ENCODE results near the gene ACTL8. TPM values are rescaled to one million over a fixed set of nuclear protein-coding genes. Genes with fewer than 3 reads are reported as not detected.

The ACTL8 gene
- total and polyA plus RNA-seq, 5 donors = not detected

GRCh38 chr1:17724150-17724549 lies 31.0 kb upstream of the ACTL8 start:
- no peak overlapping the region for H3K27ac ChIP-seq (ENCODE audit: low read length)
- H3K4me3 ChIP-seq (ENCODE audit: low read length) = no peak overlapping the region
- no peaks in the 10 kb centered on the region for H3K9me3 ChIP-seq (ENCODE audit: control insufficient read depth, low read length)
- no peaks in the 10 kb centered on the region for H3K4me1 ChIP-seq (ENCODE audit: control insufficient read depth, insufficient read depth, low read length)
- DNase-seq = no peak
- 86% methylated on average over 6 of the region's 6 CpGs for WGBS
- H3K27me3 ChIP-seq (ENCODE audit: control insufficient read depth, insufficient read depth) = no peaks in the 10 kb centered on the region
- intact Hi-C loops (cut with DNase I) = no loop called here
- no peak for ATAC-seq

DNA sequence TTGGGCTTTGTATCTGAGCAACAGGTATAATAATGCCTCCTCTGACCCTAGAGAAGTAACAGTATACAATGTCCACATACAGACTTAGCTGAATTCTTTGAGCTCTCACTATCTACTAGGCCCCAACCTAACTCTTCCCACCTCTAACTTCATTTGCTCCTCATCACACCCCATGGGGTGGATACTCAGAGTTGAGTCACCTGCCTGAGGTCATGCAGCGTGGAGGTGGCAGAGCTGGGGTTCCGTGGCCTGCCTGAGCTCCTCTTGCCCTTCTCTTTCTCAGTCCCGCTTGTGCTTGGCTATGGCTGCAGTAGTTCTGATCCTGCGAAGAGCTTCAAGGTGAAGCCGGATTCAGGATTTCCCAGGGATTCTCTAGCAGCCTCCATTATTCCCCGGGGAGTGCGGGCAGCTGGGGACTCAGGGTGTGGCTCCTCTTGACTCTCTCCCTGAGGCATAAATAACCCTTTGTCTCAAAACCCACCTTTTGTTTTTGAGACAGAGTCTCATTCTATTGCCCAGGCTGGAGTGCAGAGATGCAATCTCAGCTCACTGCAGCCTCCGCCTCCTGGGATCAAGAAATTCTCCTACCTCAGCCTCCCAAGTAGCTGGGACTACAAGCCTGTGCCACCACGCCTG lies 29.9 kb upstream of the ACTL8 start:
- DNase-seq = no peak

GRCh38 chr1:17725811-17726582 lies 29.1 kb upstream of the ACTL8 start:
- Histone ChIP-seq H3K27me3 (ENCODE audit: control insufficient read depth, insufficient read depth) (no peaks in the 10 kb centered on the region), H3K9me3 (ENCODE audit: control insufficient read depth, low read length) (no peaks in the 10 kb centered on the region), H3K4me3 (ENCODE audit: low read length) (no peak overlapping the region), H3K27ac (ENCODE audit: low read length) (no peak overlapping the region), H3K4me1 (ENCODE audit: control insufficient read depth, insufficient read depth, low read length) (no peaks in the 10 kb centered on the region)
- WGBS = 67% methylated on average over 7 of the region's 7 CpGs
- ATAC-seq = no peak
- intact Hi-C loops (cut with DNase I) = no loop called here
- no peak for DNase-seq

More for the DNA sequence above, 29.9 kb upstream of the ACTL8 start:
- no peak overlapping the region for H3K27ac ChIP-seq (ENCODE audit: low read length)
- no peak for ATAC-seq
- H3K4me3 ChIP-seq (ENCODE audit: low read length) = no peak overlapping the region
- intact Hi-C loops (cut with DNase I) = no loop called here
- 92% methylated on average over 9 of the region's 9 CpGs for WGBS
- H3K4me1 ChIP-seq (ENCODE audit: control insufficient read depth, insufficient read depth, low read length) = no peaks in the 10 kb centered on the region
- no peaks in the 10 kb centered on the region for H3K9me3 ChIP-seq (ENCODE audit: control insufficient read depth, low read length)
- no peaks in the 10 kb centered on the region for H3K27me3 ChIP-seq (ENCODE audit: control insufficient read depth, insufficient read depth)

- no peak for DNase-seq
- H3K4me3 ChIP-seq (ENCODE audit: low read length) = no peak overlapping the region
- ATAC-seq = no peak
- no peaks in the 10 kb centered on the region for H3K4me1 ChIP-seq (ENCODE audit: control insufficient read depth, insufficient read depth, low read length)
- intact Hi-C loops (cut with DNase I) = no loop called here
- H3K9me3 ChIP-seq (ENCODE audit: control insufficient read depth, low read length) = no peaks in the 10 kb centered on the region
- H3K27me3 ChIP-seq (ENCODE audit: control insufficient read depth, insufficient read depth) = no peaks in the 10 kb centered on the region
- H3K27ac ChIP-seq (ENCODE audit: low read length) = no peak overlapping the region
- 84% methylated on average over 6 of the region's 6 CpGs for WGBS
These were observed 26.9 kb upstream of the ACTL8 start for GRCh38 chr1:17728123-17728712.

GRCh38 chr1:17729248-17729647 lies 25.9 kb upstream of the ACTL8 start:
- H3K27me3 ChIP-seq (ENCODE audit: control insufficient read depth, insufficient read depth) = no peaks in the 10 kb centered on the region

DNA sequence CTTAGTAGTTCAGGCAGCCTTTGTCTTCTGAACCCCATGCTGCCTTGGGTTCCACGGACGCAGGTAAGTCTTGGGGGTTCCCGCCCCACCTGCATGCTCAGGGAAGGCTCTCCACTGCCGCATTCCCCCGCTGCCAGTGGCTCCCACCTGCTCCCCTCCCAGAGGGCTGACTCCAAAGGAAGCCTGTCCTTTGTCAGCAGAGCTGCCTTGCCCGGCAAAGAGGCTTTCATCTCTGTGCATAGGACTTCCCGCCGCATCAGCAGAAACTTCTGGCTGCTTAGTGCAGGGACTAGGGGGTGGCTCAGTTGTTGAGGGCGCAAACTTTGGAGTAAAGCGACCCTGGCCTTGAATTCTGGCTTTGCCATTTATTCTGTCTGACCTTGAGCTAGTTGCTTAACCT lies 25.2 kb upstream of the ACTL8 start:
- DNase-seq (no peak), ATAC-seq (no peak)
- Histone ChIP-seq H3K27ac (ENCODE audit: low read length) (no peak overlapping the region), H3K4me1 (ENCODE audit: control insufficient read depth, insufficient read depth, low read length) (no peaks in the 10 kb centered on the region), H3K27me3 (ENCODE audit: control insufficient read depth, insufficient read depth) (no peaks in the 10 kb centered on the region), H3K9me3 (ENCODE audit: control insufficient read depth, low read length) (no peaks in the 10 kb centered on the region), H3K4me3 (ENCODE audit: low read length) (no peak overlapping the region)
- 73% methylated on average over 10 of the region's 10 CpGs for WGBS
- intact Hi-C loops (cut with DNase I) = no loop called here

More at GRCh38 chr1:17729248-17729647, 25.9 kb upstream of the ACTL8 start:
- 56% methylated on average over 12 of the region's 12 CpGs for whole genome bisulfite sequencing
- no peak overlapping the region for H3K4me3 ChIP-seq (ENCODE audit: low read length)
- ATAC-seq (no peak), DNase-seq (no peak)
- H3K4me1 ChIP-seq (ENCODE audit: control insufficient read depth, insufficient read depth, low read length) = no peaks in the 10 kb centered on the region
- no peak overlapping the region for H3K27ac ChIP-seq (ENCODE audit: low read length)
- no peaks in the 10 kb centered on the region for H3K9me3 ChIP-seq (ENCODE audit: control insufficient read depth, low read length)
- intact Hi-C loops (cut with DNase I) = no loop called here

- intact Hi-C loops (cut with DNase I) = no loop called here
These were observed 23.7 kb upstream of the ACTL8 start for GRCh38 chr1:17731460-17731859.

DNA sequence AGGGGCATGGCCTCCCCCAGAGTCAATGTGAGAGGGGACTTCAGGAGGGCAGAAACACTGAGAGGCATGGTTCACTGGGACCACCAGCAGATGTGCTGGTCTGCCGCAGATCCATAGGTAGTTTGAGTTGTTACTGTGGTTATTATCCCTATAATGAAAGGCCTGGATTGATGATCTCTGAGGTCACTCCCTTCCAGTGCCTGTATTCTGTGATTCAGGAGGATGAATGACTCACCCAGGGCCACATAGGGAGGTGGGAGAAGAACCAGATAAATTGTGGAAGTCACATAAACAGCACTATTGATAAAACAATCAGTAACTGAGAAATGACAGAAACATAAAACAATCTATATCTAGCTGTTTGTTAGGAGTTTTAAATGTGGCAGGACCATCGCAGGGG lies 22.7 kb upstream of the ACTL8 start:
- no peak for DNase-seq
- Histone ChIP-seq H3K27ac (ENCODE audit: low read length) (no peak overlapping the region), H3K4me3 (ENCODE audit: low read length) (no peak overlapping the region), H3K27me3 (ENCODE audit: control insufficient read depth, insufficient read depth) (no peaks in the 10 kb centered on the region), H3K4me1 (ENCODE audit: control insufficient read depth, insufficient read depth, low read length) (no peaks in the 10 kb centered on the region), H3K9me3 (ENCODE audit: control insufficient read depth, low read length) (no peaks in the 10 kb centered on the region)
- WGBS = 85% methylated on average over 2 of the region's 2 CpGs
- intact Hi-C loops (cut with DNase I) = no loop called here
- no peak for ATAC-seq

More at GRCh38 chr1:17731460-17731859, 23.7 kb upstream of the ACTL8 start:
- no peak overlapping the region for H3K4me3 ChIP-seq (ENCODE audit: low read length)
- no peaks in the 10 kb centered on the region for H3K4me1 ChIP-seq (ENCODE audit: control insufficient read depth, insufficient read depth, low read length)
- H3K27me3 ChIP-seq (ENCODE audit: control insufficient read depth, insufficient read depth) = no peaks in the 10 kb centered on the region
- ATAC-seq = no peak
- DNase-seq = no peak
- H3K9me3 ChIP-seq (ENCODE audit: control insufficient read depth, low read length) = no peaks in the 10 kb centered on the region
- no peak overlapping the region for H3K27ac ChIP-seq (ENCODE audit: low read length)
- WGBS = 65% methylated on average over 5 of the region's 5 CpGs

GRCh38 chr1:17733661-17734060 lies 21.5 kb upstream of the ACTL8 start:
- no peaks in the 10 kb centered on the region for H3K4me1 ChIP-seq (ENCODE audit: control insufficient read depth, insufficient read depth, low read length)
- H3K27ac ChIP-seq (ENCODE audit: low read length) = no peak overlapping the region
- no peak for ATAC-seq
- intact Hi-C loops (cut with DNase I) = no loop called here
- no peaks in the 10 kb centered on the region for H3K27me3 ChIP-seq (ENCODE audit: control insufficient read depth, insufficient read depth)
- 70% methylated on average over 21 of the region's 21 CpGs for WGBS
- no peaks in the 10 kb centered on the region for H3K9me3 ChIP-seq (ENCODE audit: control insufficient read depth, low read length)
- DNase-seq = no peak
- no peak overlapping the region for H3K4me3 ChIP-seq (ENCODE audit: low read length)

DNA sequence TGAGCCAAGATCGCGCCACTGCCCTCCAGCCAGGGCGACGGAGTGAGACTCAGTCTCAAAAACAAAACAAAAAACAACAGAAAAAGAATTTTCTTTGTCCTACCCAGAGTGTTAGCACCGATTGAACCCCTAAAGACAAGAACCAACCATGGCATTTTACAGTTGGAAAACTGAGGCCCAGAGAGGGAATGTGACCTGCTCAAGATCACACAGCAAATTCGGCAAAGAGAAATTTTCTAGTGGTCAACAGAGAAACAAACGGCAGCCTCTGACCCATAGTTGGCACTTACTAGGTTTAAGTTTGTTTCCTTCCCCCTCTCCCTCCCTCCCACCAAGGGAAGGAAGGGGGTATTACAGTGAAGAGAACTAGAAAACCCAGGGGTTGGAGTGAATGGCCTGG lies 20.5 kb upstream of the ACTL8 start:
- intact Hi-C loops (cut with DNase I) = no loop called here
- no peak overlapping the region for H3K4me3 ChIP-seq (ENCODE audit: low read length)
- no peak overlapping the region for H3K27ac ChIP-seq (ENCODE audit: low read length)
- peaks cover 3% of the 10 kb centered on the region for H3K27me3 ChIP-seq (ENCODE audit: control insufficient read depth, insufficient read depth)
- no peaks in the 10 kb centered on the region for H3K4me1 ChIP-seq (ENCODE audit: control insufficient read depth, insufficient read depth, low read length)
- no peaks in the 10 kb centered on the region for H3K9me3 ChIP-seq (ENCODE audit: control insufficient read depth, low read length)
- no peak for ATAC-seq
- no peak for DNase-seq
- WGBS = 85% methylated on average over 7 of the region's 7 CpGs

DNA sequence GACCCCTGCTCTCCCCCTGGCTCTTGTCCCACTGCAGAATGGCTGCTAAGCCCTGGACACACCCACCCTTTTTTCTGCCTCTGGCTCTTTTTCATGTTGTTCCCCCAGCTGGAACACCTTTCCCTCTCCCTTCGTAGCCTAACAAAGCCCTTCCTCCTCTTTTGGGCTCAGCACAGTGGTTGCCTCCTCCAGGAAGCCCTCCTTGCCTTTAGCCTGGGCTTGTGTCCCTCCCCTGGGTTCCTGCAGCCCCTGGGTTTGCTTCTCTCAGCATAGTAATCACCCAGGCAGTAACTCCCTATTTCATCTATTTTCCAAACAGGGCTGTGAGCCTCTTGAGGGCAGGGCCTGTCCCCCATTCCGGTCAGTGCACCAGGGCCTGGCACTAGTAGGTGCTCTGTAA lies 19.8 kb upstream of the ACTL8 start:
- no peak overlapping the region for H3K27ac ChIP-seq (ENCODE audit: low read length)
- no peak overlapping the region for H3K4me3 ChIP-seq (ENCODE audit: low read length)
- WGBS = 81% methylated on average over 2 of the region's 2 CpGs
- peaks cover 3% of the 10 kb centered on the region for H3K27me3 ChIP-seq (ENCODE audit: control insufficient read depth, insufficient read depth)
- ATAC-seq (no peak), DNase-seq (no peak)
- H3K4me1 ChIP-seq (ENCODE audit: control insufficient read depth, insufficient read depth, low read length) = no peaks in the 10 kb centered on the region
- intact Hi-C loops (cut with DNase I) = no loop called here
- H3K9me3 ChIP-seq (ENCODE audit: control insufficient read depth, low read length) = no peaks in the 10 kb centered on the region

All from right cardiac atrium (tissue), 5 donors.